C4-2B (cell line): ENCODE results near the gene RNF144B.

Source experiments
- H3K27ac ChIP-seq: fragments of 450-650 bp; 2 replicates; pipeline ENCODE4 v1.5.1; 2017
- ZFX ChIP-seq: fragments of 450-650 bp; IDR thresholded peaks from 2 replicates; pipeline ENCODE4 v1.6.1; 2017
- TF ChIP-seq, protein P1 (sequence below): fragments of 450-650 bp; conservative IDR thresholded peaks from 2 replicates; pipeline ENCODE4 v1.5.1; 2017; ENCODE audit warnings: mild to moderate bottlenecking

The RNF144B gene

DNA sequence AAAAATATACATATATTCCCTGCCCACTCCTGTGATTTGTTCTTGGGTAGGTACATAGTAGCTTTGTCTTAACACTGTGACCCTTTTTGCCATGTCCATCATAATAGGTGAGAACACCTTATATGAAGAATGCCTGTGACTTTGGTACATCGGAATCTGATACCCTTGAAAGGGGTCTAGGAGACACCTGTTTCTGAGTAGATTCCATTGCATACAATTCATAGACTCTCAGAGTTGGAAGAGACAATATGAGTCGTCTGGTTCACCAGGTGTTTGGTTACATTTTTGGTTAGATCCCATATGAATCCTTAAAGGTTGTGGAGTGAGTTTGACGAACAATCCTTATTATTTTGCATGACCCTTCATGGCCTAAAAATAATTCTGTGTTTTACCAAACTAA is 36.3 kb downstream of the RNF144B start:
- TF ChIP-seq, protein P1, sequence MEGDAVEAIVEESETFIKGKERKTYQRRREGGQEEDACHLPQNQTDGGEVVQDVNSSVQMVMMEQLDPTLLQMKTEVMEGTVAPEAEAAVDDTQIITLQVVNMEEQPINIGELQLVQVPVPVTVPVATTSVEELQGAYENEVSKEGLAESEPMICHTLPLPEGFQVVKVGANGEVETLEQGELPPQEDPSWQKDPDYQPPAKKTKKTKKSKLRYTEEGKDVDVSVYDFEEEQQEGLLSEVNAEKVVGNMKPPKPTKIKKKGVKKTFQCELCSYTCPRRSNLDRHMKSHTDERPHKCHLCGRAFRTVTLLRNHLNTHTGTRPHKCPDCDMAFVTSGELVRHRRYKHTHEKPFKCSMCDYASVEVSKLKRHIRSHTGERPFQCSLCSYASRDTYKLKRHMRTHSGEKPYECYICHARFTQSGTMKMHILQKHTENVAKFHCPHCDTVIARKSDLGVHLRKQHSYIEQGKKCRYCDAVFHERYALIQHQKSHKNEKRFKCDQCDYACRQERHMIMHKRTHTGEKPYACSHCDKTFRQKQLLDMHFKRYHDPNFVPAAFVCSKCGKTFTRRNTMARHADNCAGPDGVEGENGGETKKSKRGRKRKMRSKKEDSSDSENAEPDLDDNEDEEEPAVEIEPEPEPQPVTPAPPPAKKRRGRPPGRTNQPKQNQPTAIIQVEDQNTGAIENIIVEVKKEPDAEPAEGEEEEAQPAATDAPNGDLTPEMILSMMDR, result no peak
- no peak for TF ChIP-seq ZFX
- H3K27ac ChIP-seq, result no peak overlapping the region

DNA sequence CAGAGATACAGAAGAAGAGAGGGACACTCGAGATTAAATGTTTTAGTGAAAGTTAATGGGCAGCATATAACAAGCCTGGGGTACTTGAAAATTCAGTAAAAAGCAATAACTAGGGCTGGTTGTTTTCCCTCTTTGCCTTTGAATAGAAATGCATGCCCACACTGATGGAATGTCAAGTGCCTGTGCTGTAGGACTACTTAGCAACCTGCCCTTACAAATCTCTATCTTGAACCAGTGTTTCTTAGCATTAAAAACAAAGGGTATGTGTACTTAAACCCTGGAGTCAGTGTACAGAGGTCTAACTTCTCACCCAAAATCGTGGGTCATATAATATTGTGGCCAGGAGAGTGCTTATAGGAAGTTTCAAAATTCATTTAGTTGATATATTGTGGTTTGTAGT is 37.1 kb downstream of the RNF144B start:
- TF ChIP-seq, protein P1, result no peak
- no peak for TF ChIP-seq ZFX
- no peak overlapping the region for H3K27ac ChIP-seq

DNA sequence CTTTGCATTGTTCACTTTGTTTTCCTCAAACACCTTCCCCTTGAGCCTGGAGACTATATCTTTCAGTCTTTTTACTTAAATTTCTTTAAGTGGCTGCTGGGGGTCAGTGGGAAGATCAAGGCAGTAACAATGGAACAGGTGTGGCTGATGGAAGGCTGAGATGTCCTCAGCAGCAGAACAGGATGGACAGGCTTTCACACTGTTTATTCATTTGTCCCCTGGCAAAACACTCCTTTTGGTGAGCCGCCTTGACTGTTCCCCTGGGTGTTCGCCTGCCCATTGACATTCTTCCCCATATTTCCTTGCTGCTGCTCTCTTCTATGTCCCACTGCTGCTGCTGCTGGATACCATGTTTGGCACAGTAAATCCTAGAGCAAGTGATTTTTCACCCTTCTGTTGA is 38.1 kb downstream of the RNF144B start:
- TF ChIP-seq, protein P1, result no peak
- TF ChIP-seq ZFX, result no peak
- no peak overlapping the region for H3K27ac ChIP-seq

DNA sequence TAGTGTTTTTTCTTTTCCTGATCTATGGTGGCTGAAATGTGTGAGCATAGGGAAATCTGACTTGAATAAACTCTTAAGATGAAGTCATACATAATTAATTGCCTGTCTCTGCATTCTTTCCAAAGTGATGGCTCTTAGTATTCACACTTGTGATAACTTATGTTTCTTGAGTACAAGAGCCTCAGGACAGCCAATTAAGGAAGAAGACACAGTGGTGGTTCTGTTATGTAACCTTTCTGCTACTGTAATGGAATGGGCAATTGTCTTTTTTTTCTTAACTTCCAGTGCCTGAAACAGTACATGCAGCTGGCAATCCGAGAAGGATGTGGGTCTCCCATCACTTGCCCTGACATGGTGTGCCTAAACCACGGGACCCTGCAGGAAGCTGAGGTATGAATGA is 40.1 kb downstream of the RNF144B start:
- TF ChIP-seq, protein P1, result no peak
- no peak for TF ChIP-seq ZFX
- H3K27ac ChIP-seq, result no peak overlapping the region

DNA sequence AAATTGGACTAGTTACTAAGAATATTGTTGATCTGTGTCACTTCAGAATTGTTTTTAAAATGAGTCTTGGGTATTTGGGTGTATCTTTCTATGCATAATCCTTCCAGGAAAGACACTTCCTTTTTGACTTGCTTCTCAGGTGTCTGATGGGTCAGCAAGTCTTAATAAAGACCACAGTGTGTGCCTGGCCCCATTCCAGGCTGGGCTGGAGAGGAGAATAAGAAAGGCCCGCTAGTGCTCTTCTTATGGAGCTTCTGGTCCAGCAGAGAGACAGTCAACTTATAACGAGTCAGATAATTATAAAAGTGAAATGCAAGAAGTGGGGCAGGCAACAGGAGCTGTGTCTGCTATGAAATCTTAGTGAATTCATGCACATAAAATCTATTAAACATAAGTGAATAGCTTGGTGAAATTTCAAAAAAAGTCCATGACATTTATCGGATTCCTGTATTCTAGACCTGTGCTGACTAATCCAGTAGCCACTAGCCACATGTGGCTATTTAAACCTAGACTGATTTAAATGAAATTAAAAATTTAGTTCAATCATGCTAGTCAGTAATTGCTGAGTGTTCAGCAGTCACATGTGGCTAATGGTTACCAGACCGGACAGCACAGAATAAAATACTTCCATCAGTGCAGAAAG is 42.6 kb downstream of the RNF144B start:
- no peak for TF ChIP-seq ZFX
- TF ChIP-seq, protein P1, result no peak

DNA sequence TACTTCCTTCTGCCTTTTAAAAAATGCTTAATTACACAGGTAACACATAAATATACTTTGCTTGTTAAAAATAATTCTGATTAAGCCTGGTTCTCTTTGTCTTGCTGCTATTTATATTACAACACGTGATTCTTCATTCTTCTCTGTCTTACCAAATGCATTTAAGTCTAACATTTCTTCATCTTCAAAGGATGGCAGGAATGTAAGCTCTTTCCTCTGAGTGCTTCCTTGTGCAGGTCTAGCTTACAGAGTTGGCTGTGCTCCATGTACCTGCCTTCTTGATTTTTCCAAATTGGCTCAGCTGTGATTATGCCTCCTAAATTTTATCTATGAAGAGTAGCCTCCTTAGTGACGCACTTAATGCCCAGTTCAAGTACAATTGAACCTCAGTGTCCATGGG is 44.4 kb downstream of the RNF144B start:
- no peak overlapping the region for H3K27ac ChIP-seq
- TF ChIP-seq ZFX, result no peak
- TF ChIP-seq, protein P1, result no peak

More for the DNA sequence above, 42.6 kb downstream of the RNF144B start:
- no peak overlapping the region for H3K27ac ChIP-seq

DNA sequence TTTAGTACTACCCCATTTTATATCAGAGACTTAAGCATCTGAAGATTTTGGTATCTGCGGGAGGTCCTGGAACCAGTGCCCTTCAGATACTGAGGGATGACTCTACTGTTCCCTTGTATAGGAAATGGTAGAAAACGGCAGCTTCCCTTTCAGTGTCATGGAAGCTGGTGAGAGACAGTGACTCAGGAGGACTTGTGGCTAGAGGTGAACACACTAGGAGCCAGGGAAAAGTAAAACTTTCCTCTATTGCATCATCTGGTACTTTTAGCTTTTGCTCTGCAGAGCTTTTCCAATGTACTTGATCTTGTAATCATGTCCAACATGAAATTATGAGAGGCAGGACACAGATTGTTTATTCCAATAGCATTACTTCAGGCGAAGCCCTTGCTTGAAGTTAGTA is 45.0 kb downstream of the RNF144B start:
- no peak overlapping the region for H3K27ac ChIP-seq
- TF ChIP-seq, protein P1, result no peak
- TF ChIP-seq ZFX, result no peak
